ENCODE data around the gene SGSM2. TPM values are rescaled to one million over a fixed set of nuclear protein-coding genes. Genes with fewer than 3 reads are reported as not detected.

Gene SGSM2
- total and polyA plus RNA-seq, 2 experiments from 2014 or later, result 13.7 to 52.4 TPM

GRCh38 chr17:2405247-2405926 is 68.1 kb downstream of the SGSM2 start:
- H3K4me3 Mint-ChIP-seq, result no peak overlapping the region
- no peak overlapping the region for H2AFZ ChIP-seq
- no peak overlapping the region for H3K4me2 ChIP-seq
- no peaks in the 10 kb centered on the region; the same call in 2 of the 3 replicates for H3K36me3 Mint-ChIP-seq (ENCODE audit: low read depth)
- no peaks in the 10 kb centered on the region for H3K36me3 ChIP-seq (ENCODE audit: insufficient read depth)
- peaks cover 7% of the 10 kb centered on the region; the same call in 2 of the 3 replicates for H3K4me1 Mint-ChIP-seq
- H3K9me3 Mint-ChIP-seq, result 0 out of 3 replicates have a peak, but pooled peaks cover 2% of the 10 kb centered on the region
- H3K9me2 ChIP-seq (ENCODE audit: insufficient read depth), result no peaks in the 10 kb centered on the region
- no peaks in the 10 kb centered on the region for H3K27me3 ChIP-seq (ENCODE audit: insufficient read depth)
- no peak overlapping the region for H3K4me3 ChIP-seq
- H3K27ac Mint-ChIP-seq, result no peak overlapping the region
- TF ChIP-seq ZNF331 (CRISPR knock-in tag; IDR thresholded peaks at IDR 0.05; ENCODE audit: low read depth), result no peak
- no peak for TF ChIP-seq ETS1 (IDR thresholded peaks at IDR 0.05)
- TF ChIP-seq ZNF114 (CRISPR knock-in tag; IDR thresholded peaks at IDR 0.05), result no peak
- TF ChIP-seq REST (IDR thresholded peaks at IDR 0.05; ENCODE audit: unreplicated experiment), result no peak
- TF ChIP-seq EZH2phosphoT487 (IDR thresholded peaks at IDR 0.05; ENCODE audit: unreplicated experiment), result no peak
- no peak for TF ChIP-seq CTCF (conservative IDR thresholded peaks at IDR 0.05; ENCODE audit: low read depth in 2 of 2)
- no peak for TF ChIP-seq CREB1 (CRISPR knock-in tag; IDR thresholded peaks at IDR 0.05; ENCODE audit: low read depth)
- no peaks in the 10 kb centered on the region; the same call in 1 of the 2 replicates for H4K20me1 ChIP-seq (replicated peaks; ENCODE audit: insufficient read depth)
- ATAC-seq (no peak), DNase-seq (ENCODE audit: low spot score) (no peak)
- H3K27ac ChIP-seq (ENCODE audit: low read depth), result no peak overlapping the region
- no peaks in the 10 kb centered on the region for H3K79me2 ChIP-seq (replicated peaks; ENCODE audit: insufficient read depth)
- peaks cover 11% of the 10 kb centered on the region for H3K27me3 Mint-ChIP-seq (ENCODE audit: insufficient read depth, low read depth, poor library complexity)
- peaks cover 6% of the 10 kb centered on the region; the same call in 1 of the 2 replicates for H3F3A ChIP-seq (replicated peaks; ENCODE audit: low read depth)
- peaks cover 6% of the 10 kb centered on the region for H3K4me1 ChIP-seq (ENCODE audit: insufficient read depth)
